Aorta (tissue), 5 donors: ENCODE data around the gene TBC1D19. TPM values are rescaled to one million over a fixed set of nuclear protein-coding genes. Genes with fewer than 3 reads are reported as not detected.
"Not testable (repeated sequence)": the region's sequence is repeated elsewhere in the genome, so short reads cannot be mapped to it uniquely, and the experiment has no call there.

ENCODE experiments used
- ATAC-seq: fragments of 200-7000 bp; cut with Tn5 transposase; one replicate; pipeline ENCODE4 v1.9.1; 2022; ENCODE audit warnings: moderate library complexity; ENCODE audit not compliant: low FRiP score
- DNase-seq, 2 donors: peaks; one replicate each; pipeline ENCODE4 v3.0.0-alpha.2; 2020
- H3K27ac ChIP-seq, 2 donors: one replicate each; pipeline ENCODE4 v1.5.1; 2013; ENCODE audit warnings: low read length in 2 of 2, mild to moderate bottlenecking in 2 of 2, moderate library complexity in 2 of 2, control low read depth in 1 of 2, inconsistent platforms in 1 of 2, low read depth in 1 of 2
- H3K27me3 ChIP-seq, 2 donors: one replicate each; pipeline ENCODE4 v1.6.1; 2013; ENCODE audit warnings: control low read depth in 1 of 2, low read length in 1 of 2, mild to moderate bottlenecking in 1 of 2, moderate library complexity in 1 of 2; ENCODE audit not compliant: insufficient read depth in 2 of 2, control insufficient read depth in 1 of 2
- H3K36me3 ChIP-seq, 2 donors: one replicate each; pipeline ENCODE4 v1.6.1; 2013; ENCODE audit warnings: control low read depth in 1 of 2, low read length in 1 of 2, mild to moderate bottlenecking in 1 of 2; ENCODE audit not compliant: insufficient read depth in 2 of 2, control insufficient read depth in 1 of 2
- H3K4me1 ChIP-seq, 2 donors: one replicate each; pipeline ENCODE4 v1.6.1; 2013; ENCODE audit warnings: low read length in 2 of 2, control low read depth in 1 of 2, mild to moderate bottlenecking in 1 of 2, moderate library complexity in 1 of 2; ENCODE audit not compliant: insufficient read depth in 2 of 2, control insufficient read depth in 1 of 2
- H3K4me3 ChIP-seq, 2 donors: one replicate each; pipeline ENCODE4 v1.5.1; 2013; ENCODE audit warnings: low read length in 2 of 2, control low read depth in 1 of 2, mild to moderate bottlenecking in 1 of 2
- H3K9me3 ChIP-seq: one replicate; pipeline ENCODE4 v1.6.1; 2013; ENCODE audit warnings: mild to moderate bottlenecking, low read length; ENCODE audit not compliant: control insufficient read depth
- WGBS, 2 donors: extraction: QIAGEN DNeasy Blood & Tissue Kit; methylation state at CpG; one replicate each; pipeline ENCODE4 v1.1.7; 2013; 5-methylcytosine and 5-hydroxymethylcytosine counted together
- intact Hi-C, 2 donors: fragments of 100-400 bp; cut with DNase I; formaldehyde crosslinking; loops; one replicate each; pipeline versions ENCODE4 v1.14.2 to v1.15.0; 2022
- long read RNA-seq, 2 donors: library from polyadenylated mRNA; unstranded; transcript quantifications; one replicate each; pipeline ENCODE4 v2.0.0, GENCODE V29; 2020 to 2021
- polyA plus RNA-seq, 2 donors: library from polyadenylated mRNA; stranded (reverse); fragments of 200-250 nt; gene quantifications; one replicate each; pipeline ENCODE4 v1.2.3, GENCODE V29; 2013
- total RNA-seq, 2 donors: library from RNA; stranded (reverse); fragmentation: NEBNext Ultra II Directional; extraction: Animal tissue kit (Norgen Biotek cat#: 25700); gene quantifications; one replicate each; pipeline ENCODE4 v1.2.1, GENCODE V29; 2021
- donor health status: healthy with polysubstance abuse.
- donor health status: Bipolar disorder and iron deficiency.
- donor health status: DM: no; HTN: no; CAD: no.
- donor health status: DM: no; HTN: no; CAD: no.
- donor health status: DM: yes; HTN: yes; CAD: no.

TBC1D19 gene, protein sequence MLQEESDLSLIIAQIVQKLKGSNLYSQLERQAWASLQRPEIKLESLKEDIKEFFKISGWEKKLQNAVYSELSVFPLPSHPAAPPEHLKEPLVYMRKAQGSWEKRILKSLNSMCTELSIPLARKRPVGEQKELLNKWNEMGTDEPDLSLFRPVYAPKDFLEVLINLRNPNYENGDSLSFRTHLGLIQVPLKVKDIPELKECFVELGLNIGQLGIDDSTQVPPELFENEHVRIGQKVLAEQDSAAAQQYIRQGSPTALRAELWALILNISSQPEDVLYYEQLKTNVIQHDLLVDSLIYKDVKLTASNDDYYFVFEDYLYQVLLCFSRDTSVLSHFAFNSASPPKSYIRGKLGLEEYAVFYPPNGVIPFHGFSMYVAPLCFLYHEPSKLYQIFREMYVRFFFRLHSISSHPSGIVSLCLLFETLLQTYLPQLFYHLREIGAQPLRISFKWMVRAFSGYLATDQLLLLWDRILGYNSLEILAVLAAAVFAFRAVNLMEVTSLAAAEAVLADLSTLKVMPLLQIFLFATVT
- total RNA-seq (10 to 100 TPM in 1 of 2 donors, 1 to 10 TPM in 1; 9.1 to 13.2 TPM), polyA plus RNA-seq (1 to 10 TPM; 2.9 to 5.2 TPM)
- long read RNA-seq, donor 1, partial matches to known transcripts = 3 of 18 reads
- long read RNA-seq, donor 1, other reads (novel, unspliced or antisense) = 10 of 18 reads
- long read RNA-seq, donor 2, partial matches to known transcripts = 1 of 13 reads
- long read RNA-seq, donor 2, other reads (novel, unspliced or antisense) = 12 of 13 reads

DNA sequence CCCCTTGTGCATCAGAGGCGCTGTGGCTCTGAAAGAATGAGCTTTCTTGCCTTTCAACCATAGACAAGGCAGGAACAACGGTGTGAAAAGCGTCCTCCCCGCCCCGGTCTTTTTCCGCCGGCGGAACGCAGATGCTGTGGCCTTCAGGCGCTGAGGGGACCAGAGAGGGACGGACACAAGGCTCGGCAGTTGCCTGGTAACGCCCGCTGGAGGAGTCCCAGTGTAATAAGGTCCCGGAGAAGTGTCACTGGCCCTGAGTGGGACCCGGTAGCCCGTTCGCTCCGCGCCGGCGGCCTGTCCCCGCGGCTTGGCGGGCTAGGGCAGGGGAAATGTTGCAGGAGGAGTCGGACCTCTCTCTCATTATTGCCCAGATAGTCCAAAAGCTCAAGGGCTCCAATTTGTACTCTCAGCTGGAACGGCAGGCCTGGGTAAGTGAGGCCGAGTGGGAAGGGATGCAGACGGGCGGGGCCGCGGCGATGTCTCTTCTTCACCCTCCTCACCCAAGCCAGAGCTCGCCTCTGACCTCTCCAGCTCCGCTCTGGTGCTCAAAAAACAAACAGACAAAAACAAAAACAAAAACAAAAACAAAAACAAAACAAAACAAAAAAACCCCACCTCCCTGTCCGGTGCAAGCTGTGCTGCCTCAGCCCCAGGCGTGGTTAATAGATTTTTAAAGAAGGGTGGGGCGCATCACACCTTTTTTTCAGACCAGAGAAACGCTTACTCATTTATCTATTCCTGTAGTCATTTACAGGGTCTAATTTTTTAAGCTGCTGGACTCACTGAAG is at the start of gene TBC1D19:
Gene TBC1D19 (plus strand): TSS at position 220 of the 788 bp plus-strand sequence. CDS start 110 bp downstream, at position 330.
- ATAC-seq (peak; percentile 98), DNase-seq (peak; percentile 93 to 94)
- Histone ChIP-seq H3K4me1 (no peaks in the 10 kb centered on the region), H3K4me3 (peak within 1 kb of the TSS; percentile 75 to 89), H3K9me3 (no peaks in the 10 kb centered on the region), H3K27me3 (no peaks in the 10 kb centered on the region), H3K27ac (peak within 1 kb of the TSS in 1 of 2 donors; percentile 38), H3K36me3 (no peaks in the 10 kb centered on the region)
- intact Hi-C loops = loop anchor here in 1 of 2 donors (5.0 kb wide), 1 partner anchor 273 kb away; no protein-coding TSS in a partner anchor
- WGBS, 2 donors = 0% methylated on average over 39 of the region's 39 CpGs

DNA sequence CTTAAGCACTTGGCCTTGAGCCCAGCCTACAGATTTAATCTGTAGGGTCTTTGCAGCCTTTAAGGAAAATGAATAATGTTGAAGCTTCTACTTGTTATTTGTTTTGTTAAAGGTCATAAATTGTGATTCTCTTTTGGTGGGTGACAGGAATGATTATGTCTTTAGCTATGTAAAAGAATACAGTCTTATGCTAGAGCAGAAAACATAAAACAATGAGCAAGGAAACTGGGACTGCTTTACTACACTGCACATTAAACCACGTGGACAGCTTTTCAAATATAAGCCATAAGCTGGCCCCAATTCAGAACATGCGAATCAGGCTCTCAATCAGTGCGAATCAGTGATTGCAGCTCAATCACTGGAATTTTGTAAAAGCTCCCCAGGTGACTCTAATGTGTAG is 40.9 kb upstream of the TBC1D19 start:
- no peak overlapping the region for H3K27ac ChIP-seq
- H3K4me3 ChIP-seq = no peak overlapping the region
- DNase-seq (no peak), ATAC-seq (no peak)
- H3K27me3 ChIP-seq = no peaks in the 10 kb centered on the region
- no peaks in the 10 kb centered on the region for H3K9me3 ChIP-seq
- intact Hi-C loops = no loop called here
- H3K36me3 ChIP-seq = no peaks in the 10 kb centered on the region
- no peaks in the 10 kb centered on the region for H3K4me1 ChIP-seq
- WGBS, 2 donors = 18 to 42% methylated on average over 3 of the region's 3 CpGs

DNA sequence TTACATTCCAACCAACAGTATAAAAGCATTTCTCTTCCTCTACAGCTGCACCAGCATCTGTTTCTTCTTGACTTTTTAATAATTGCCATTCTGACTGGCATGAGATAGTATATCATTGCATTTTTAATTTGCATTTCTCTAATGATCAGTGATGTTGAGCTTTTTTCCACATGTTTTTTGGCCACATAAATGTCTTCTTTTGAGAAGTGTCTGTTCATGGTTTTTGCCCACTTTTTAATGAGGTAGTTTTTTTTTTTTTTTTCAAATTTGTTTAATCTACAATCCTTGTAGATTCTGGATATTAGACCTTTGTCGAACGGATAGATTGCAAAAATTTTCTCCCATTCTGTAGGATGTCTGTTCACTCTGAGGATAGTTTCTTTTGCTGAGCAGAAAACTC is 39.5 kb upstream of the TBC1D19 start:
- DNase-seq = no peak
- intact Hi-C loops = no loop called here
- Histone ChIP-seq H3K36me3 (no peaks in the 10 kb centered on the region), H3K27me3 (no peaks in the 10 kb centered on the region), H3K4me3 (no peak overlapping the region), H3K27ac (no peak overlapping the region), H3K9me3 (no peaks in the 10 kb centered on the region), H3K4me1 (no peaks in the 10 kb centered on the region)
- WGBS, 2 donors = 97 to 98% methylated on average over 2 of the region's 2 CpGs
- ATAC-seq = no peak

DNA sequence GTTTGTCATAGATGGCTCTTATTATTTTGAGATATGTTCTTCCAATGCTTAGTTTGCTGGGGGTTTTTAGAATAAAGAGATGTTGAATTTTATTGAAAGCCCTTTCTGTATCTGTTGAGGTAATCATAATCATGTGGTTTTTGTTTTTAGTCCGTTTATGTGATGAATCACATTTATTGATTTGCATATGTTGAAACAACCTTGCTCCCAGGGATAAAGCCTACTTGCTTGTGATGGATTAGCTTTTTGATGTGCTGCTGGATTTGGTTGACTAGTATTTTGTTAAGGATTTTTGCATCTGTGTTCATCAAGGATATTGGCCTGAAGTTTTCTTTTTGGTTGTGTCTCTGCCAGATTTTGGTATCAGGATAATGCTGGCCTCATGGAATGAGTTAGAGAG is 35.5 kb upstream of the TBC1D19 start:
- intact Hi-C loops, H3K27me3 ChIP-seq, H3K27ac ChIP-seq, ATAC-seq, H3K36me3 ChIP-seq, H3K4me1 ChIP-seq, H3K4me3 ChIP-seq, H3K9me3 ChIP-seq, DNase-seq: not testable (repeated sequence)
- 32 to 50% methylated on average over 1 of the region's 1 CpG for WGBS, 2 donors

DNA sequence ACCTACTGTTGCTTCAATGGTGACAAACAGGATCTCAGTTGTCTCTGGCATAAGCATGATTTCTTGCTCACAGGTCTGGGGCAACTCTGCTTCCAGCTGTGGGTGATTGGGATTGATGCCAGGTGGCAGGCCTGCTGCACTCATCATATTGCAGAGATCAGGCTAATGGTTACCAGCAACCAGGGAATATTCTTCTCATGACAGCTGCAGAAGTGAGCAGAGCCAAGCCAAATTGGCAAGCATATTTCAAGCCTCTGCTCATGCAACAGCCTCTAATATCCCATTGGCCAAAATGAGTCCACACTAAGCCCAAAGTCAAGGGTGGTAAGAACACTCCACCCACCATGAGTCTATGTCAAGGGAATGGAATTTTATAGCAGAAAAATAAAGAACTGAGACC is 26.7 kb upstream of the TBC1D19 start:
- no peak overlapping the region for H3K27ac ChIP-seq
- ATAC-seq (no peak), DNase-seq (no peak)
- intact Hi-C loops = no loop called here
- no peaks in the 10 kb centered on the region for H3K36me3 ChIP-seq
- no peaks in the 10 kb centered on the region for H3K4me1 ChIP-seq
- no peak overlapping the region for H3K4me3 ChIP-seq
- H3K27me3 ChIP-seq = no peaks in the 10 kb centered on the region
- peaks cover 5% of the 10 kb centered on the region for H3K9me3 ChIP-seq

DNA sequence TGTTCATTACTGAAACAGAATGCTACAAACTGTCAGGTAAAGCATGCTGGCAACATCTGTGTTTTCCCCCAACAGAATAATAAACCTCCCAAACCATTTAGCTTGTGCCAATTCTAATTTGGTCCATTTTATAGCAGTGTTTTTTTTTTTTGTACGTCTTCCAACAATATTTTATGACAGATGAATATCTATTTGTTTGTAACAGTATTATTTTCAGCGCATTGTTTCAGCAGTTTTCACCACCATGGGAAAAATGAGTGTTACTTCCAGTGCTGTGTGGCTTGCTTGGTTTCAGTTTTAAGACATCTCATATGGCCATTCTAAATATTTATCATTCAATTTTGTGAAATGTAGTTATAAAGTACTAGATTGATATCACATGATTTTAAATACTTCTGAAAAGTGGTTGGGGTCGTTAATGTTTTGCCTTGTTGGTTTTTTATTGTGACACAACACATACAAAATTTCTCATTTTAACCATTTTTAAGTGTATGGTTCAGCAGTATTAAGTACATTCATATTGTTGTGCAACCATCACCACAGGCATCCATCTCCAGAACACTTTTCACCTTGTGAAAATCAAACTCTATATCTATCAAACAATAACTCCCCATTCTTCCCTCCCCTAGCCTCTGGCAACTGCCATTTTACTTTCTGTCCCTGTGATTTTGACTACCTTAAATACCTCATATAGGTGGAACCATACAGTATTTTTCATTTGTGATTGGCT is 25.6 kb upstream of the TBC1D19 start:
- no peak overlapping the region for H3K4me3 ChIP-seq
- H3K27me3 ChIP-seq = no peaks in the 10 kb centered on the region
- H3K9me3 ChIP-seq = peaks cover 5% of the 10 kb centered on the region
- H3K27ac ChIP-seq = no peak overlapping the region
- 79 to 81% methylated on average over 3 of the region's 3 CpGs for WGBS, 2 donors
- intact Hi-C loops = no loop called here
- H3K4me1 ChIP-seq = no peaks in the 10 kb centered on the region
- ATAC-seq (no peak), DNase-seq (no peak)
- no peaks in the 10 kb centered on the region for H3K36me3 ChIP-seq

DNA sequence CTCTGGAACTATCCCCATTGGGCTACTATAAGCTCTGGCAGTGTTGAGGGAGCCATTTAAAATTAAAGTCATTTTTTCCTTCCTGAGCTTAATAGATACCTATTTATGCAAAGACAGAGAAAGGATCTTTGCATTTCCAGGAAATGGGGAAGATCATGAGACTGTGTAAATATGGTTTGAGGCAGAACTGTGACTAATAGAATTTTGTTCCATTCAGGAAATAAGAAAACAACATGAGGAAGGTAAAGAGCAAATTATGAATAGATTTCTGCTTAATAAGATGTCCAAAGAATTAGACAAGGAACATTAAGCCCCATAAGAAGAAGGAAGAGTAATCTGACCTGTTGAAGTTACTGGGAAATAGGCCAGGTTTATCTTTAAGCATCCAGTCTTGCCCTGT is 17.8 kb upstream of the TBC1D19 start:
- Histone ChIP-seq H3K27me3 (no peaks in the 10 kb centered on the region), H3K27ac (no peak overlapping the region), H3K4me1 (no peaks in the 10 kb centered on the region), H3K36me3 (no peaks in the 10 kb centered on the region), H3K4me3 (no peak overlapping the region), H3K9me3 (no peaks in the 10 kb centered on the region)
- DNase-seq (no peak), ATAC-seq (no peak)
- intact Hi-C loops = no loop called here

DNA sequence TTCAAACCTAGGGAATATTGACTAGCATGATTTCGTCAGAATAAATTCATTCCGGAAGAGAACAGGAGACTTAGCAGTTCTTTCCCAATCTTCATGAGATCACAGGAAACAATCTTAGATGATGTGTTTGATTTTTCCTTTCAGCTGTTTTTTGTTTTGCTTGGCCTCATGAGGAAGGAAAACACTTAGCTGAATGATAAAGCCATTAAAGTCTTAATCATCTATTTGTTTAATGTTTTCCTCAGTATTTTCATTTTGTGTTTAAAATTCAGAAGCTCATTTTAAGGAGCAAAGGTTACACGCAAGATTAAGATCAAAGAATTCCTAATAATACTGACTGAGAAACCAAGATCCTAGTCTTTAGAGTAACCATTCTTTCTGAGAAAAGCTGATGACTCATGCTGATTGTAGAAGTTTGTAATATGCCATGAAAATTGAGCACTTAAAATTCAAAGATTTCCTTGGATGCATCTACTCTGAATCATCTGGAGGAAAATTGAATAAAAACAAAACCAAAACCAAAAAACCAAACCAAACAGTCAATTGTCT is 15.4 kb upstream of the TBC1D19 start:
- no peak for DNase-seq
- ATAC-seq = peak; percentile 68
- Histone ChIP-seq H3K27me3 (no peaks in the 10 kb centered on the region), H3K4me3 (no peak overlapping the region), H3K36me3 (no peaks in the 10 kb centered on the region), H3K4me1 (no peaks in the 10 kb centered on the region), H3K9me3 (no peaks in the 10 kb centered on the region), H3K27ac (no peak overlapping the region)
- 47 to 51% methylated on average over 3 of the region's 3 CpGs for WGBS, 2 donors
- intact Hi-C loops = no loop called here
